Fibroblast of the aortic adventitia (primary cell): Measurements from ENCODE around the gene DMKN. TPM values are rescaled to one million over a fixed set of nuclear protein-coding genes. Genes with fewer than 3 reads are reported as not detected.

ENCODE experiments used
- DNase-seq: peaks from one replicate; pipeline ENCODE4 v3.0.0-alpha.2; 2010; ENCODE audit warnings: low read depth
- H3K4me3 ChIP-seq: 2 replicates; pipeline ENCODE4 v1.5.1; 2011; ENCODE audit warnings: low read depth, mild to moderate bottlenecking, control low read depth, low read length, moderate library complexity
- total RNA-seq: library from RNA; depleted of rRNA; stranded (reverse); fragments of >200 nt; gene quantifications from 2 replicates; pipeline ENCODE4 v1.2.3, GENCODE V29; 2012; ENCODE audit warnings: low replicate concordance
- TF ChIP-seq, protein P1 (sequence below): IDR thresholded peaks from 2 replicates; pipeline ENCODE4 v1.5.1; 2011; ENCODE audit warnings: mild to moderate bottlenecking, low read length, control low read depth, inconsistent platforms; ENCODE audit not compliant: insufficient read depth

Gene DMKN
- total RNA-seq, 1 donor: 11.4 TPM

DNA sequence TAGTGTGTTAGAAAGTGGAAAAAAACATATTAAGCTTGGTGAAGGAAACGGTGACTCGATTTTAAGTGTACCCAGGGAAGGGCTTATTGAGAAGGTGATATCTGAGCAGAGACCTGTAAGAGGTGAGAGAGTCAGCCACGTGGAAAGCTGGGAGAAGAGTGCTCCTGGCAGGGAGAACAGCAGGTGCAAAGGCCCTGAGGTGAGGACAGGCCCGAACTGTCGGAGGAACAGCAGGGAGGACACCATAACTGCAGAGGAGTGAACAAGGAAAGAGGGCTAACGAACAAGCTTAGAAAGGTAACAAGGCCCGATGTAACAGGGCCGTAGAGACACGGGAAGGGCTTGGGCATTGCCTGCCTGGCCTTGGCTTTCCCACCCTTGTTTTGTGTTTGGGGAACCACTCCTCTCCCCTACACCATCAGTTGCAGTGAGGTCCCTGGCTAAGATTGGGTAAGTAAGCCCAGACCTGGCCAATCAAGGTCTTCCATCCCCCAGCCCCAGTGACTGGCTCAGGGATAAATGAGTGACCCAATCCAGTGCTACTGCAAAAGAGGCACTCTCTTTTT lies 42.7 kb upstream of the DMKN start:
- no peak for DNase-seq
- TF ChIP-seq, protein P1, sequence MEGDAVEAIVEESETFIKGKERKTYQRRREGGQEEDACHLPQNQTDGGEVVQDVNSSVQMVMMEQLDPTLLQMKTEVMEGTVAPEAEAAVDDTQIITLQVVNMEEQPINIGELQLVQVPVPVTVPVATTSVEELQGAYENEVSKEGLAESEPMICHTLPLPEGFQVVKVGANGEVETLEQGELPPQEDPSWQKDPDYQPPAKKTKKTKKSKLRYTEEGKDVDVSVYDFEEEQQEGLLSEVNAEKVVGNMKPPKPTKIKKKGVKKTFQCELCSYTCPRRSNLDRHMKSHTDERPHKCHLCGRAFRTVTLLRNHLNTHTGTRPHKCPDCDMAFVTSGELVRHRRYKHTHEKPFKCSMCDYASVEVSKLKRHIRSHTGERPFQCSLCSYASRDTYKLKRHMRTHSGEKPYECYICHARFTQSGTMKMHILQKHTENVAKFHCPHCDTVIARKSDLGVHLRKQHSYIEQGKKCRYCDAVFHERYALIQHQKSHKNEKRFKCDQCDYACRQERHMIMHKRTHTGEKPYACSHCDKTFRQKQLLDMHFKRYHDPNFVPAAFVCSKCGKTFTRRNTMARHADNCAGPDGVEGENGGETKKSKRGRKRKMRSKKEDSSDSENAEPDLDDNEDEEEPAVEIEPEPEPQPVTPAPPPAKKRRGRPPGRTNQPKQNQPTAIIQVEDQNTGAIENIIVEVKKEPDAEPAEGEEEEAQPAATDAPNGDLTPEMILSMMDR: no peak
- H3K4me3 ChIP-seq: no peak overlapping the region

- no peak overlapping the region for H3K4me3 ChIP-seq
- TF ChIP-seq, protein P1: peak; percentile 25
- DNase-seq: peak; percentile 29
Measured at GRCh38 chr19:35555301-35556005, 42.0 kb upstream of the DMKN start.

- TF ChIP-seq, protein P1: no peak
- H3K4me3 ChIP-seq: no peak overlapping the region
- no peak for DNase-seq
Measured at GRCh38 chr19:35554076-35554475, 40.6 kb upstream of the DMKN start.

GRCh38 chr19:35553385-35554000 lies 40.0 kb upstream of the DMKN start:
- no peak for DNase-seq
- TF ChIP-seq, protein P1: no peak
- no peak overlapping the region for H3K4me3 ChIP-seq

DNA sequence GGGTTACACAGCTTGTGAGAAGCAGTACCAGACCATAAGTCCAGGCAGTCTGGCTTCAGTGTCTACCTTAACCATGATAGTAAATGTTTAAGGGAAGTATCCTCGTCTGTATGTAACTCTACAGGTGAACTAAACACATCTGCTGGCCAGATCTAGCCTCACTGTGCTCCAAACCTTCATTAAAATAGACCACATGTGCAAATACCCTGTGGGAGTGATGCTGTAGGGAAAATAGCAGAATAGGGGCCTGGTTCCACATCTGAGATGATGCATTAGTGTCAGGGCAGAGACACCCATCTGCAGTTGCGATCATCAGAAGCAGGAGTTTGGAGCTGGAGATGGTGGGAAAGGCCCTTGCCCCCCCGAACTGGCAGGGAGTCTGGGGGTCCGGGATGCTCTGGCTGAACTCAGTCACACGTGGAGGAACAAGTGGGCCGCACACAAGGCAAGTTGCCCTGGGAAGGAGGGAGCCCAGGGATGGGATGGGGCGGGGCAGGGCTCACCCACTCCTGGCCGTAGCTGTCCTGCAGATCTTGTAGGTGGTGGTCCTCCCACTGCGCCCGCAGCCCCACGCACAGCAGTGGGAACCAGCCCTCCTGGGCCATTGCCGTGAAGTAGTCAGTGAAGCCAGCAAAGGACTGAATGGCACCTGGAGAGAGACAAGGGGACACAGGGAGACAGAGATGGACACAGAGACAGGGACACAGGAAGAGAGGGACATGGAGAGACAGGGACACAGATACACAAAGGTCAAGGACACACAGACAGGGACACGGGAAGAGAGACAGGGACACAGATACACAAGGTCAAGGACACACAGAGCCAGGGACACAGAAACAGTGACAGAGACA lies 39.3 kb upstream of the DMKN start:
- TF ChIP-seq, protein P1: no peak
- no peak for DNase-seq
- no peak overlapping the region for H3K4me3 ChIP-seq

GRCh38 chr19:35551091-35551810 lies 37.8 kb upstream of the DMKN start:
- no peak for DNase-seq
- TF ChIP-seq, protein P1: no peak
- no peak overlapping the region for H3K4me3 ChIP-seq
